HG02852 (cell line): ENCODE data around the gene COMMD2.

Source experiments
- ATAC-seq: cut with Tn5 transposase; IDR thresholded peaks from one replicate; pipeline ENCODE4 v1.9.1; 2021; ENCODE audit warnings: mild to moderate bottlenecking, moderate library complexity; ENCODE audit not compliant: unreplicated experiment

The COMMD2 gene

GRCh38 chr3:149764302-149764701 is 12.0 kb upstream of the COMMD2 start:
- ATAC-seq, result no peak

DNA sequence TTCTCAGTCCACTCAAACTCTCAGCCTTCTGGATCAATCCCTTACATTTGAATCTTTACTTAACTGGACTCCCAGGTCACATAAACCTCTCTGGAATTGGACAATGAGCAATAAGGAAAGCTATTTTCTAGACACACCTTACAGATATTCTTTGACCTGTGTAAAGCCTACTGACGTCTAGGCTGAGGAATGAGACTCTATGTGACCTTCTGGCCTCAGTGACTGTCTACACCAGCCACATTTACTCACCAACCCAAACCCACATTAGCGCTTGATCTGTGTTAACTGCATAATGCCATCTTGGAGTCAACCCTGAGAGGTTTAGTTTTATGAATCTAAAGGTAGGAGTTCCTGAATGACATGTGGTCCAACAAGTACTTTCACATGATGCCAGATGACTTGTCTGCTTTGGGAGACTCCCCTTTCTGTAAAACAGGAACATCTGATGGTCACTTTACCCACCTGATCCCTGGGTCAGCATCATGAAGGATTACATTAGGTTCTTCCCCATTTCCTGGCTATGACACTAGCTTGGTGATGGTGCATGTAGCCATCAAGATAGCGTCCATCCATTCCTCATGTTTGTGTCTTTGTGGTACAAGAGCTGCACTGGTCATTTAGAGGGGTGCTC is 11.4 kb upstream of the COMMD2 start:
- ATAC-seq, result no peak

- ATAC-seq, result no peak
Measured at GRCh38 chr3:149753717-149754116, 1.4 kb upstream of the COMMD2 start.

- ATAC-seq, result no peak
Measured at GRCh38 chr3:149752788-149753136, 473 bp upstream of the COMMD2 start.

DNA sequence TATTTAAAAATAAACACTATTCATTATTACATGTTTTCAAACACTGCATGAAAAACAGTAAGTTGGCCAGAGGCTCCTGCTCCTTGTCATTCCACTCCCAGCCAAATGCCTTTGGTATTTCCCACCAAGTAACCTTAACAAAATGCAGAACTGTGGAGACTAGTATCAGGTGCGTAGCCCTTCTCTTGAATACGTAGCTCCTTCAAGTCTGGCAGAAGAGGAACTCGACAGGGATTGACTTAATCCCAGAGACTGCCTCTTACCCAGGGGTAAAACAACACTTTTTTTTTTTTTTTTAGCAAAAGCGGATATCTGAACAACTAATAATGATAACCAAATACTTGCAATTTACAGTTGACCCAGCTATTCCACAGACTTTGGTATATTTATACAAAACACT is 738 bp downstream of the COMMD2 start:
- ATAC-seq, result no peak

GRCh38 chr3:149744606-149745005 is 7.7 kb downstream of the COMMD2 start:
- ATAC-seq, result no peak

GRCh38 chr3:149744151-149744550 is 8.1 kb downstream of the COMMD2 start:
- ATAC-seq, result no peak

DNA sequence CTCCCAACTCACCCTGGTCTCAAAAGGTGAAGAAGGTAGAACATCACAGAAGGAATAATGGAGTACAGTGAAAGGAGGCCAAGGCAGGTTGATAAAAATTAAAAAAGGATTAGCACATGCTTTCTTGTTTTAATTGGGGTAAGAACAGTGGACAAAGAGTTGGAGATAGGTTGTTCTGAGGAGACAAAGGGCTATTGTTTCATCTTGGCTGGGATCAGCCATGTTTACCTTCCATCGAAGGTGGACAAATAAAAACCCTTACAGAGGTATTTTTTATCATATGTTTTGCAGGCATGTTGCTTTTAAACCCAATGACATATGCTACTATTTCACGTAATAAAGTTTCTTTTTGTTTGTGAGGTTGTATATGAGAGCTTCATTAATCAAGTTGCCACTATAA is 12.9 kb downstream of the COMMD2 start:
- ATAC-seq, result no peak

GRCh38 chr3:149738876-149739275 is 13.4 kb downstream of the COMMD2 start:
- ATAC-seq, result no peak

DNA sequence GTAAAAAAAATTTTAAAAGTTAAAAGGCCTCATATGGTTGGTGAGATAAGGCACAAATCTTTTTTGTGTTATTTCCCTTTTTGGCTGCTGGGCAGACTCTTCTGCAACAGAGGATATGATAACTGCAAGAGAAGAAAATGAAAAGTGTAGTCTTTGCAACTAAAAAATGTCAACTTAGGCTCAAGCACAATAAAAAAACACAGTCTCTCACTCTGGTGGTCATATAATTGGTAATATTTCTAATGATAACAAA is 15.4 kb downstream of the COMMD2 start:
- no peak for ATAC-seq

DNA sequence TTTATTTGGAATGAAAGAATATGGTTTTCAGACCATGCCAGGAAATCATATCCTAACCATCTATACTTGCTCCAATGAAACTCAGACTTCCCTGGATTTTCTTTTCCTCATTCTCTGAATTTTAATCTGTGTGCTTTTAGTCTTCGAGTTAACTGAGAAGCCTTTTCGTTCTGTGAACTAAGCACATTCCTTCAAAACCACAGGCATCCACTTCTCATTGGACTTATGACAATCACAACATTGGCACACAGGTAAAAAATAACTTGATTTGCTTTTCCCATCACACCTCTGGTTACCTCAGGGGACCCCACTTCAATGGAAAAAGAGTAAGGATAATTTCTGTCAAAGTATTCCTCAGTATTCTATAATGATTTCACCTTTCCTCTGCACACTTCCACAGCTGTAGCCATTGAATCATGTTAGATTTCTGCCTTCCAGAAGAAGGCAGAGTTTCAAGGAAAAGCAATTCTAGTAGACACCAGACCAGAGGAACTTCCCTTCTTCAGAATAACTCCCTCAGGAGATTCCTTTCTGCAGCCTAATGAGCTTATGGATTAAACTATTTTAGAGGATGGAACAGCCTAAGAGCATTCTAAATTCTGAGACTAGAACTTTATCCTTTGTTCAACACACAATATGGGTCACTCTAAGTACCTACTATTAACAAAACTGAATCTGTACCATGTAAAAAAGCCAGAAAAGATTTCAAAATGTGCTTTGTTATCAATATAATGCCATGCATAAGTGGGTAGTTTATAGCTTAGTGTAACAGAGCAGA is 15.9 kb downstream of the COMMD2 start:
- no peak for ATAC-seq

DNA sequence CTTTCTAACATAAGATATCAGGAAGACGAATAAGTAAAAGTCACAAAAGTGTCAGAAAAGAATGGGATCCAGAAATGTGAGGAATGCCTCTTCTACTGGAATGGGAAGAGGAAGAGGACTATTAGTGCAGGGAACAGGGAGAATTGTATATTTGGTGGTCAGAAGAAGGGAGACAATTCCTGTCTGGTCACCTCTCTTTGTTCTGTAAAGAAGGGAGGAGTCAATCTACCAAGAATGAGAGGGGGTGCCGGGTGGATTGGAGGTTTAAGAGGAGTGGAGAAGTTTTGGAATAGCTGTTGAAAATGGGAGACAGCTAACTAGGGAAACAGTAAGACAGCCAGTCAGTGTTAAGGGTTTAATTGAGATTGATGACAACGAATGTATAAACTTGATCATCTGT is 20.1 kb downstream of the COMMD2 start:
- ATAC-seq, result no peak

DNA sequence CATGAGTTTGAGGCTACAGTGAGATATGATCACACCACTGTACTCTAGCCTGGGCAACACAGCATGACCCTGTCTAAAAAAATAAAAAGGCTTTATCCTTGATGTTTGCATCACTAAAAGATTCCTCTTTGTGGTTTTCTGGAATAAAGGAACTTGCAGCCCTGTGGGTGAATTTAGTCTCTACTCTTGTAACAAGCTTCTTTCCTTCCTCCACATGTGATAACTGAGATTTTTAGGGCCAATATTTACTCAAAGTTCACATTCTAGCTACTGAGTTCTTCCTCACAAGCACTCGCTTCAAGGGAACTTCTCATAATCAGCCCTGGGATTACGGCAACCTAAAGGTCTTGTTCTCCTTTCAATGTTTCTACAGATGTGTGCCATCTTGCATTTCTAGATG is 24.6 kb downstream of the COMMD2 start:
- ATAC-seq, result no peak

DNA sequence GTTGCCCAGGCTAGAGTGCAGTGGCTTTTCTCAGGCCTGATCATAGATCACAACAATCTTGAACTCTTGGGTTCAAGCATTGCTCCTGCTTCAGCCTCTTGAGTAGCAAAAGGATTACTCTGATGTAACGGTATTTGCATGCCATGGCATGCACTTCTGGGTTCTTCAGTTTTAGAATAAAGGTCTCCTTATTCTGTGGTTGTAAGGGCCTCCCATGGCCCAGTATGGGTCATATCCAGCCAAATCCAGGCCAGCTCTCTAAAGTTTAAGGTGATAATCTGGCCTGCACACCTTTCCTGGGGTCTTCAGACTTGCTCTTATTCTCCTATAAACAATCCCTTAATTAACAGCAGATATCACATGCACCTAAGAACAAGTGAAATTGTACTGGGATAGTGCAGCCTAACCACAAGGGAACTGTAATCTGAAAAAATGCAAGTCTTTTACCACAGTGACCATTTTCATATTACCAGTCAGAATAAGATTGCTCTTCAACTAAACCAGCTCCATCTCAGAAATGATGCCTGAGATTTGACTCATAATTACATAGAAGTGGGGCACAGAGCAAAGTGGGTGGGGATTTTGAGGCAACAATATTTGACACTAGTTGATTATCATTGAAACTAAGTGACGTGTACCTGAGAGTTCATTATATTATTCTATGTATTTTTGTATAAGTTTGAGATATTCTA is 25.4 kb downstream of the COMMD2 start:
- ATAC-seq, result peak; percentile 94

GRCh38 chr3:149723781-149724180 is 28.5 kb downstream of the COMMD2 start:
- no peak for ATAC-seq

DNA sequence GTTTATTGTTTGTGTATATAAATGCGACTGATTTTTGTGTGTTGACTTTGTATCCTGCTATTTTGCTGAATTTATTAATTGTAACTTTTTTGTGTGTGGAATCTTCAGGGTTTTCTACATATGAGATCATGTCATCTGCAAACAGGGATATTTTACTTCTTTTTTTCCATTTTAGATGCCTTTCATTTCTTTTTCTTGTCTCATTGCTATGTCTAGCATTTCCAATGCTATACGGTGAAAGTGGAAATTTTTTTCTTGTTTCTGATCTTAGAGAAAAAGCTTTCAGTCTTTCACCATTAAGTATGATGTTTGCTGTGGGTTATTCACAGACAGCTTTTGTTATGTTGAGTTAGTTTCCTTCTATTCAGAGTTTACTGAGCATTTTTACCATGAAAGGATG is 31.4 kb downstream of the COMMD2 start:
- ATAC-seq, result no peak

GRCh38 chr3:149717391-149718056 is 34.8 kb downstream of the COMMD2 start:
- no peak for ATAC-seq

DNA sequence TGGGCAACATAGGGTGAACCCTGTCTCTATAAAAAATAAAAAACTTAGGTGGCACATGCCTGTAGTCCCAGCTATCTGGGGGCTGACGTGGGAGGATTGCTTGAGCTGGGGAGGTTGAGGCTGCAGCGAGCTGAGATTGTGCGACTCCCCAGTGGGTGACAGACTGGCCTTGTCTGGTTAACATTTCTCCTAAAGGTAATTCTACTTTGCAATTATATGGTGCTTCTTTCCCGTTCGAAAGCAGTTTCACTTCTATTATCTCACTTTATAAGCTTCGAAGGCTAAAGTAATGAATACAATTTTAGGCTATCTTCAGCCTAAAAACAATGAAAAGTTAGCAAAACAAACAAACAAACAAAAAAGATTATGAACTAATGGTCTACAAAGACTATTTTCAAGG is 35.3 kb downstream of the COMMD2 start:
- no peak for ATAC-seq

DNA sequence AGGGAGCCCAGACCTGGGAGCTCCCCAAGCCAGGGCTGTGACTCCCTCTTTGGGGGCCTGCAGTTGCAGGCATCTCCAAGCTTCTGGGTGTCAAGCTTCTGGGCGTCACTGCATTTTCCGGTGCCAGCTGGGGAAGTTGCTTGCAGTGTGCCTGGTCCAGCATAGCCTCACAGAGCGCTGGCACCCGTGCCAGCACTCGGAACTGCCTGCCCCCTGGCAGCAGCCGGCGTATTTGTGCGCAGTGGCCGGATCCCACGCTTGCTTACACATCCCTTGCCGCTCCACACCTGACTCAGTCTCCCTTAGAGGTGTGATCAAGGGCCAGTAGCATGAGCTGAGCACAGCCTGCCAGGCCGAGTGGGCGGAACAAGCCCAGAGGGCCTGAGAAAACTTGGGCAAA is 37.0 kb downstream of the COMMD2 start:
- no peak for ATAC-seq

GRCh38 chr3:149713730-149714654 is 38.3 kb downstream of the COMMD2 start:
- ATAC-seq, result no peak

DNA sequence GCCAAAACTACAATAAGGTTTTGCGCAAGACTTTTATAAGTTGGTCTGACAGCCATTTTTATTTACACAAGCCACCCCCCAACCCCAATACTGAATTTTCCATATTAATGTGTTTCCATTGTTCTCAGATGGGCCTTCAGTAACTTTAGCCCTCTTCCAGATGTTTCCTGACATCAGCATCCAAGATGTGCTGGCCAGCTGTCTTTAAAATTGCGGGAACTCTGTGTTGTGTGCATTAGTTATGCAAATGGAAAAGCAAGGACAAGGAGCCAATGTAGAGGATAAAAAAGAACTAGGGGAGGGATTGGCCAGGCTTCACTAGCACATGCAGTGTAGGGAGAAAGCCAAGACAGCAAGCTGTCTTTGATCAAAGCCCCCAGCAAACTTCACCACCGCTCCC is 45.4 kb downstream of the COMMD2 start:
- ATAC-seq, result no peak
